AG04449 (cell line): ENCODE data around the gene NOL4L.
A peak's percentile ranks its signal among the peaks of the same experiment; 100 is the strongest.

Experiments
- CTCF ChIA-PET: fragments of 350-600 bp; formaldehyde crosslinking; extraction: SDS; loops from one replicate; lab custom pipeline; 2021; ENCODE audit warnings: antibody characterized with exemption; lab: Yijun Ruan, JAX
- POLR2A ChIA-PET: fragments of 400-600, 350-600 bp; formaldehyde crosslinking; extraction: SDS; loops from one replicate; lab custom pipeline; 2020; ENCODE audit warnings: antibody characterized with exemption, inconsistent platforms; lab: Yijun Ruan, JAX
- DNase-seq: peaks from one replicate; pipeline ENCODE4 v3.0.0-alpha.2; 2010; ENCODE audit warnings: low read depth, low spot score
- H3K4me3 ChIP-seq: 2 replicates; pipeline ENCODE4 v1.5.1; 2011; ENCODE audit warnings: low read depth, mild to moderate bottlenecking, control low read depth, low read length
- CTCF ChIP-seq: IDR thresholded peaks from one replicate; pipeline ENCODE4 v1.5.1; 2011; ENCODE audit warnings: mild to moderate bottlenecking, moderate library complexity, low read length, control low read depth, inconsistent platforms; ENCODE audit not compliant: insufficient read depth; ENCODE audit errors: missing control alignments

Gene NOL4L

GRCh38 chr20:32484958-32485769, 100.0 kb downstream of the NOL4L start:
- ChIA-PET CTCF (interaction anchor here (1.0 to 2.5 kb wide), 17 partner anchors 8 to 251 kb away, joined by 3 to 26 read pairs (median 5); no protein-coding TSS in a partner anchor), POLR2A (interaction anchor here (0.6 to 0.8 kb wide), 2 partner anchors 9 to 127 kb away, joined by 3 to 5 read pairs; no protein-coding TSS in a partner anchor)
- TF ChIP-seq CTCF = peak; percentile 76
- DNase-seq = peak; percentile 26
- H3K4me3 ChIP-seq = peak overlapping the region; percentile 65

- CTCF ChIA-PET = interaction anchor here (0.6 to 2.5 kb wide), 15 partner anchors 7 to 252 kb away, joined by 3 to 26 read pairs (median 5); no protein-coding TSS in a partner anchor
- DNase-seq = no peak
- POLR2A ChIA-PET = interaction anchor here (0.6 to 1.7 kb wide), 3 partner anchors 9 to 127 kb away, joined by 3 to 5 read pairs (median 3); no protein-coding TSS in a partner anchor
- H3K4me3 ChIP-seq = peak overlapping the region; percentile 65
- no peak for TF ChIP-seq CTCF
Observed at GRCh38 chr20:32484225-32484957, 100.7 kb downstream of the NOL4L start.

GRCh38 chr20:32483351-32484224, 101.5 kb downstream of the NOL4L start:
- TF ChIP-seq CTCF = no peak
- CTCF ChIA-PET = interaction anchor here (0.6 kb wide), 1 partner anchor 14 kb away, joined by 3 read pairs; no protein-coding TSS in a partner anchor
- POLR2A ChIA-PET = interaction anchor here (1.7 kb wide), 1 partner anchor 9 kb away, joined by 3 read pairs; no protein-coding TSS in a partner anchor
- no peak for DNase-seq
- peak overlapping the region; percentile 70 for H3K4me3 ChIP-seq

- POLR2A ChIA-PET = interaction anchor here (1.7 kb wide), 1 partner anchor 8 kb away, joined by 3 read pairs; no protein-coding TSS in a partner anchor
- no peak for DNase-seq
- peak overlapping the region; percentile 70 for H3K4me3 ChIP-seq
- CTCF ChIA-PET = interaction anchor here (2.0 kb wide), 1 partner anchor 26 kb away, joined by 6 read pairs; no protein-coding TSS in a partner anchor
- TF ChIP-seq CTCF = no peak
Observed at GRCh38 chr20:32482442-32483261, 102.5 kb downstream of the NOL4L start.

- no peak for TF ChIP-seq CTCF
- ChIA-PET CTCF (interaction anchor here (2.0 kb wide), 1 partner anchor 26 kb away, joined by 6 read pairs; no protein-coding TSS in a partner anchor), POLR2A (no interaction called here)
- DNase-seq = no peak
- peak overlapping the region; percentile 70 for H3K4me3 ChIP-seq
Observed at GRCh38 chr20:32482143-32482441, 103.0 kb downstream of the NOL4L start.
